AML-193 (cell line): ENCODE measurements around the gene DCHS2.

Experiments
- DNase-seq, 2 experiments: peaks; one replicate each; lab custom pipeline; 2025; lab: John Stamatoyannopoulos, UW

DCHS2 gene

DNA sequence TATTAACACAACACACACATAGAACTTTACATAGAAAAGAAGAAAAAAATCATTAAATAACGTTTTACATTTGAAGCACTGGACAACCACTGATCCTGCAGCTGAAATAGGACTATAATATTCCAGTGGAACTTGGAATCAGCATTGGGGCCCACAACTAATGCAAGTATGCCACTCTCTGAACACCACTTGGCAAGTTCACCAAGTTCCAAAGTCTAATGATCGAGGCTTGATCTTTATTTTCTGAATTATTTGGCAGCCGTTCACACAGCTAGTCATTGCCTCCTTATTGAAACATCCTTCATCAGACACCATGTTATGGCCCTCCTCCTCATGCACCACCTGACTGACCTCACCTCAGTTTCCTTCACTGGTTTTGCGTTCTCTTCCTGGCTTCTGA is 107.6 kb downstream of the DCHS2 start:
- DNase-seq = no peak

DNA sequence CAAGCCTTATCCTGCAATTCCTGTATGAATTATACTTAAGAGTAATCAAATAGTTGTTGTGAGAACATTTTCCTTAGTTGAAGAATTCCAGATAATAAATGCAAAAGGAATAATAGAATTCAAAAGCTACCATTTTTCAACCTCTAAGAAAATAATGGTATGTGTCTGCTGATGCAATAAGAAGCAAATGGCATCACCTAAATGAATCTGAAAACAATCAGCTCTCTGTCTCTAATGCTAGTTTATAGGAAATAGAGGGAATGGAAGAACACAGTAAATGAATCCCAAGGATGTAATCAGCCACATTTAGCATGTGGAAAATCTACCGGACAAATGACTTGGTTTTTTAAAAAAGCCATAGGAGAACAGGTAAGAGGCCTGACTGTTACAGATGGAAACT is 115.1 kb downstream of the DCHS2 start:
- DNase-seq = no peak

GRCh38 chr4:154368060-154368459 is 123.5 kb downstream of the DCHS2 start:
- DNase-seq = no peak

GRCh38 chr4:154367659-154368058 is 123.9 kb downstream of the DCHS2 start:
- DNase-seq = no peak

DNA sequence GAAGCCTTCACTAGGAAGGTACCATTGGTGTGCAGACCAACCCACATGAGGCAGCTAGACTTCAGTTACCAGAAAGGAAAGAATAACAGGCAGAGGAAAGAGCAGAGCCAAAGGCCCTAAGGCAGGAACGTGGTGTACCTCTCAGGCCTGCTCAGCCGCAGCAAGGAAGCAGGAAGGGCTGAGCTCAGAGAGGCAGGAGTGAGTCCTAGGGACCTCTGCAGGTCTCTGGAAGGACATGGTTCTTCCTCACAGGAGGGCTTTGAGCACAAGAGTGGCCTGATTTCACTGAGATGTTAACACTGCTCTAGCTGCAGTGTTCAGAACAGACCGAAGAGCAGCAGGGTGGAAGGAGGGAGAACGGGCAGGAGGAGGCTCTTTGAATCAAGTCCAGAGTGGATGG is 124.6 kb downstream of the DCHS2 start:
- no peak for DNase-seq

DNA sequence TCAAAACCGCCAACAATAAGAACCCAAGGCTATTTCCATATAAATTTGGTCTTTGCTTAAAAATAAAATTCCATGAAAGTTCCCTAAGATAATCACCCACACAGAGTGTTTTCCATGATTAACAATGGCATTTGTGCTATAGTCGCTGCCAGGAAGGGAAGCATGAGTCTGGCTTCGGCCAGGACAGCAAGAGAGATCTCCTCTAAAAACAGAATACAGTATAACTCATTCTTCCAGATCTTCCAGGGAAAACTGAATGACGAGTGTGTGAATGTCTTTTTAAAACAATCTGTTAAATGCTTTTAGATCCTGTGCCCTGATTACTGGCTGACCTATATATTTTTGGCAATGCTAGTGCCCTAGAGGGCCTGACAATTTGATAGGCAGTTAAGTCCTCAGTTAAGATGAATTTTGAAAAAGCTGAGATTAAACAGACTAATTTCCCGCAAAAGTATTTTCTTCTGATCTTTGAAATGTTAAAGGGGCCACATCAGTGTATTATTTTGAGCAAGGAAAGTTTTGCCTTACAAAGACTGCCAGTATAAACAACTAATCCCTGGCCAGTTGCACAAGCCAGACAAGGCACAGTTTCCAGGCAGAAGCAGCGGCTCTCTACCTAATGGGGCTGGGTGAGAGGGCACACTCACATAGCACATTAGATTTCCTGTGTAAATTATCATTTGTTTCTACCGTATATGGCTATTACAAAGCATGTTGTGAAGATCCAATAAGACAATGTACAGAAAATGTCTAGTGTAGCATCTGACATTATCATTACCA is 127.3 kb downstream of the DCHS2 start:
- DNase-seq = no peak

DNA sequence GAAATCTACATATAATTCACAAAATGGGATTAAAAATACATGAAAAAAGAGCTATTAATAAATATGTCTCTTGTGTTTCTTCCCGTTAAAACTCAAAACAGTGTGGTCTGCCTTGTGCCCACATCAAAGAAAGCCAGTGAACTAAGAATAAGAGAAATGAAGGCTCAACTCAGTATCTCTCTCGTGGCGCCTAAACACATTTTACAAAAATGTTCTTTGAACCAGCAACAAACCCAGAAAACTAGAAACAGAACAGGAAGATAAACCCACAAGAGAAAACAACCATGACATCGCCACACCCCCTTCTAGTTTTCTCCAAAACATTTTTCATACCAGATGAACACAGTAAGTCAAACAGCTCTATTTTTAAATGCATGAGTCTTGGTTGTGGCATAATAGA is 130.1 kb downstream of the DCHS2 start:
- DNase-seq = no peak

GRCh38 chr4:154360491-154360890 is 131.1 kb downstream of the DCHS2 start:
- no peak for DNase-seq

DNA sequence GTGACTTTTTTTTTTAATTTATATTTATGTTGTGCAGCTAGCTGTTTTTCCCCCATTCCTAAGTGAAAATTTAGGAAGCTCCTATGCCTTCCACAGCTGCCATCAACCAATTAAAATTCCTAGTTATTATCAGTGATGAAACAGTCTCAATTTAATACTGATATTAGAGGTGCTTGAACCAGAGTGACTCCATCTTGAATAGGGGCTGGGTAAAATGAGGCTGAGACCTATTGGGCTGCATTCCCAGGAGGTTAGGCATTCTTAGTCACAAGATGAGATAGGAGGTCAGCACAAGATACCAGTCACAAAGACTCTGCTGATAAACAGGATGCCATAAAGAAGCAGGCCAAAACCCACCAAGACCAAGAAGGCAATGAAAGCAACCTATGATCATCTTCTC is 136.7 kb downstream of the DCHS2 start:
- no peak for DNase-seq

DNA sequence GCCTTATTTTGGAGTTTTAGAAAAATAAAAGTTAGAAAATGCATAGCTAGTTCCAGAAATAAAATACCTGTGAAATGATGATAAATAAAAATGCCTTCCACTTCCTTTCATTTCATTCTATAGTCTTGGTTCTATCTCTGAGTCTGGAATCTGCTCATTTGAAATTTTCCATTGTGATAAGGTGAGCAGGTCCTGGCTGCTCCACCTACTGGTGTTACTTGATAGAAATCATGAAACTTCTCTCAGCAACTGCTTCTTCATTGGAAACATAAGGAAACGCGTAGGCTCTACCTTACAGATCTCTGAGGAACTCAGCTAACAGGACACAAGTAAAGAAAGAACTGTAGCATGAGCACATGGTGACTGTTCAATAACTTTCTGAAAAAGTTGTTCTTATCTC is 141.8 kb downstream of the DCHS2 start:
- peak in 1 of 2 experiments; percentile 0 for DNase-seq

GRCh38 chr4:154348657-154349056 is 142.9 kb downstream of the DCHS2 start:
- no peak for DNase-seq

DNA sequence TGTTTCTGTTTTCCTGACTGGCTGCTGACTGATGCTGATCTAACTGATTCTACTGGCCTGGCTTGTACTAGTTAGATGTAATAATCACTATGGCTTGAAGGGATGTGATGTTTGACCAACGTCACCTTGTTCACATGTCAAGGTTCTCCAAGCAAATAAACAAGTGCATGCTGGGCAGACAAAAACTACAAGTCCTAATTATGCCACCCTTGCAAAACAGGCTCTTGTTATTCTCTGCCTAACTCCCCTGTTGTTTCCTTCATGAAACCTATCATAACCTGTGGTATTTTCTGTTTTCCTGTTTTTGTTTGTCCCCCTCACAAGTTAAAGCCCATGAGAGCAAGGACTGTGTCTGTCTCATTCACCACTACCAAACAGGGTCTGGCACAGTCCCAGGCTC is 146.2 kb downstream of the DCHS2 start:
- DNase-seq = no peak

- DNase-seq = peak in 1 of 2 experiments; percentile 5
These were observed 146.9 kb downstream of the DCHS2 start for GRCh38 chr4:154344686-154345085.

GRCh38 chr4:154343651-154344050 is 147.9 kb downstream of the DCHS2 start:
- no peak for DNase-seq

DNA sequence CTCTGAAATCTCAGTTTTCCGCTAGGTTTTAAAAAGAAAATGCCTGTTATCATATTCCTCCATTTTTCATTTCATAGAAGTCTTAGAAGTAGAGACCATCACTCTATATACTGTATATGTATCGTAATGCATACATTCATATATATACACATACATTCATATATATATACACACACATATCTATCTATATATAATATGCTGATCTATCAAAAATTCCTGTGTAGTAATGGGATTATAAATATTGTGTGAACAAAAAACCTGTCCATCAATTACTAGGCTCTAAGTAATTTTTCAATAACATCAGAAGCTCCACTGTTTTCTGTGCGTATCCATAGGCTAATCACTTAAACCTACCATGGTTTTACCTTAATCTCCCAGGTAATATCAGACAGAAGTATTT is 150.2 kb downstream of the DCHS2 start:
- DNase-seq = no peak

GRCh38 chr4:154335588-154335987 is 156.0 kb downstream of the DCHS2 start:
- DNase-seq = no peak

GRCh38 chr4:154332681-154333421 is 158.7 kb downstream of the DCHS2 start:
- DNase-seq = no peak

GRCh38 chr4:154329939-154330338 is 161.7 kb downstream of the DCHS2 start:
- no peak for DNase-seq

DNA sequence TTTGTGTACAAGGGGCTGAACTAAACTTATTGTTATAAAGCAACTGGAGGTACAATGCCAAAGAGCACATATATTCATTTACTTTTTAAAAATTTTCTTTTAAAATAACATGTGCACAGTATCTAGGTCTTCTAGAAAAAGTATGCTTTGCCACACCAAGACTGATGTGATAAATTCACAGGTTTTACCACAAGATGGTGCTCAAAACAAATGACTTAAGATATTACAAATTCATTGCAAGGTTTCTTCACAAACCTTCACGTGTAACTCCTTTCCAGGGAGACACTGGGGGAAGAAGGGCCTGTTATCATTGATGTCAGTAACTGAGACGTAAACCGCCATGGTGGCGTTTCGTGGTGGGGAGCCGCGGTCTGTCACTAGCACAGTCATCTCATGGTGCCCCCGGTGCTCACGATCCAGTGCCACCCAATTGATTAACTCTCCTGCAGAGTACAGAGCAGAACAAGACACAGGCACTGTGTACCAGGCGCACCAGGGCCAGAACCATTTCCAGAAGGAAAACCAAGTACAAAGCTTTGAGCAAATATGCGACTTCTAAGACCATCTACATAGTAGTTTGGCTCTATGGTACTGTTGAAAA is 162.2 kb downstream of the DCHS2 start:
- peak; percentile 1 to 7 for DNase-seq

DNA sequence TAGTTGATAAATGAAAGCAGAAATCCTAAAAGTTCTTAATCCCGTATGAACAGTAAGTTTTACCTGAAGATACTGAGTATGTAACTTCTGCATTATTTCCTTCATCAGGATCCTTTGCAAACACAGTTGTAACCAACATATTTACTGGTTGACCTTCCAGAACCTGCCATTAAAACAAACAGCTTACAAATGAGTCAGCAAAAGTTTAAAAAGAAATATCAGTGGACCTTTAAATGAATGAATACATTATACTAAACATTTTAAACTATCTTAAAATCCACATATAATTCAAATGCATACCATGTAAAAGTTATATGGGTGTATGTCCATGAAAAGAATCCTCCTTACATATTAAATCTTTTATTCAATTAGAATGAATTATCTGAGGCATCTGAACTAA is 163.6 kb downstream of the DCHS2 start:
- no peak for DNase-seq

DNA sequence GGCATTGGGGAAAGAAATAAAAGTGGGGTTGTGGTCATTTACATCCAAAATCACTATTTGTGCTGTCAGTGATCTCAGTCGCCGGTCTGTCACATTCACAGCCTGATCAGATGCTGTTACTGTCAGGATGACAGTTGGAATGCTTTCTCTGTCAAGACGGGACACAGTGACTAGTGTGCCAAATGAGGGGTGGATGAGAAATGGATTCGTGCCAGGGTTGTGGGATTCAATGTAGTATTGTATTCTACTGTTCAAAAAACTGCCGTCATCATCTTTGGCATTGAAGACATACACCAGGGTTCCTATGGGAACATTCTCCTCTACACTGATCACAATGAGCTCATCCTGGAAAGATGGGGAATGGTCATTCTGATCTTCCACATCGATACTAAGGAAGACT is 171.1 kb downstream of the DCHS2 start:
- no peak for DNase-seq

- DNase-seq = no peak
These were observed 171.9 kb downstream of the DCHS2 start for GRCh38 chr4:154319736-154320135.
